ENCODE data around the gene ATF7IP2.

DNA sequence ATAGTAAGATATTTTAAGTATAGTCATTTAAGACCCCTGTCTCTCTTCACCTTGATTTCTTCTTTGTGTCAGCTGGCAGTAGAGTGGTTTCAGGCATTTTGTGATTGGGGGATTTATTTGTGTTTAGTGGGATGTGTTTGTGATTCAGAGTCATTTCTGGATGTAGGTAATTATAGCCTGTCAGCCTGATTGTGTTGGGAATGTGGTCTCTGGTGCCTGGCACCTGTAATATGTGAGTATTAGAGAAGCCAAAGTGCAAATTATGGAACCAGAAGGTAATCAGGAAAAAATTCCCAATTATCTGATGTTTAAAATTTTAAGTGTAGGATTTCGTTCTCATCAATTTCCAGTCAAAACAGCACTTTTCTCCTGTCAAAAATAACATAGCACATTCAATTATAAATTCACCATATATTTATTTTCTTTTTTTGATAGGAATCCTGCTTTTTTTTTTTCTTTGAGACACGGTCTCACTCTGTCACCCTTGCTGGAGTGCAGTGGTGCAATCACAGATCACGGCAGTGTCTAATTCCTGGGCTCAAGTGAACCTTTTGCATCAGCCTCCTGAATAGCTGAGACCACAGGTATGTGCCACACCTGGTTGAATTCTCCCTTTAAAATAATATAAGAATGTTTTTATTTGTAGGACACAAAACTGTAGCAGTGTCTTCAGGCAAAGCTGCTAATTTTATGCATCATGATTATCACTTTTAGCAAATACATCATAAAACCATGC, 42.7 kb downstream of the ATF7IP2 start:
- TF ChIP-seq TEAD4 (CRISPR knock-in tag; IDR thresholded peaks at IDR 0.05): no peak
- TF ChIP-seq SMAD4 (CRISPR knock-in tag; IDR thresholded peaks at IDR 0.05): no peak
- no peak for TF ChIP-seq JUN (CRISPR knock-in tag; IDR thresholded peaks at IDR 0.05)
- TF ChIP-seq NR2C2 (CRISPR knock-in tag; IDR thresholded peaks at IDR 0.05): no peak
- TF ChIP-seq, protein P1, sequence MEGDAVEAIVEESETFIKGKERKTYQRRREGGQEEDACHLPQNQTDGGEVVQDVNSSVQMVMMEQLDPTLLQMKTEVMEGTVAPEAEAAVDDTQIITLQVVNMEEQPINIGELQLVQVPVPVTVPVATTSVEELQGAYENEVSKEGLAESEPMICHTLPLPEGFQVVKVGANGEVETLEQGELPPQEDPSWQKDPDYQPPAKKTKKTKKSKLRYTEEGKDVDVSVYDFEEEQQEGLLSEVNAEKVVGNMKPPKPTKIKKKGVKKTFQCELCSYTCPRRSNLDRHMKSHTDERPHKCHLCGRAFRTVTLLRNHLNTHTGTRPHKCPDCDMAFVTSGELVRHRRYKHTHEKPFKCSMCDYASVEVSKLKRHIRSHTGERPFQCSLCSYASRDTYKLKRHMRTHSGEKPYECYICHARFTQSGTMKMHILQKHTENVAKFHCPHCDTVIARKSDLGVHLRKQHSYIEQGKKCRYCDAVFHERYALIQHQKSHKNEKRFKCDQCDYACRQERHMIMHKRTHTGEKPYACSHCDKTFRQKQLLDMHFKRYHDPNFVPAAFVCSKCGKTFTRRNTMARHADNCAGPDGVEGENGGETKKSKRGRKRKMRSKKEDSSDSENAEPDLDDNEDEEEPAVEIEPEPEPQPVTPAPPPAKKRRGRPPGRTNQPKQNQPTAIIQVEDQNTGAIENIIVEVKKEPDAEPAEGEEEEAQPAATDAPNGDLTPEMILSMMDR (IDR thresholded peaks at IDR 0.05): no peak
- TF ChIP-seq, protein P2, sequence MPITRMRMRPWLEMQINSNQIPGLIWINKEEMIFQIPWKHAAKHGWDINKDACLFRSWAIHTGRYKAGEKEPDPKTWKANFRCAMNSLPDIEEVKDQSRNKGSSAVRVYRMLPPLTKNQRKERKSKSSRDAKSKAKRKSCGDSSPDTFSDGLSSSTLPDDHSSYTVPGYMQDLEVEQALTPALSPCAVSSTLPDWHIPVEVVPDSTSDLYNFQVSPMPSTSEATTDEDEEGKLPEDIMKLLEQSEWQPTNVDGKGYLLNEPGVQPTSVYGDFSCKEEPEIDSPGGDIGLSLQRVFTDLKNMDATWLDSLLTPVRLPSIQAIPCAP (CRISPR knock-in tag; IDR thresholded peaks at IDR 0.05): no peak
- no peak for TF ChIP-seq CREB1 (CRISPR knock-in tag; IDR thresholded peaks at IDR 0.05)
- TF ChIP-seq, protein P3, sequence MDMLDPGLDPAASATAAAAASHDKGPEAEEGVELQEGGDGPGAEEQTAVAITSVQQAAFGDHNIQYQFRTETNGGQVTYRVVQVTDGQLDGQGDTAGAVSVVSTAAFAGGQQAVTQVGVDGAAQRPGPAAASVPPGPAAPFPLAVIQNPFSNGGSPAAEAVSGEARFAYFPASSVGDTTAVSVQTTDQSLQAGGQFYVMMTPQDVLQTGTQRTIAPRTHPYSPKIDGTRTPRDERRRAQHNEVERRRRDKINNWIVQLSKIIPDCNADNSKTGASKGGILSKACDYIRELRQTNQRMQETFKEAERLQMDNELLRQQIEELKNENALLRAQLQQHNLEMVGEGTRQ (CRISPR knock-in tag; IDR thresholded peaks at IDR 0.05): no peak
- TF ChIP-seq ZNF121 (CRISPR knock-in tag; IDR thresholded peaks at IDR 0.05): no peak
- TF ChIP-seq, protein P4, sequence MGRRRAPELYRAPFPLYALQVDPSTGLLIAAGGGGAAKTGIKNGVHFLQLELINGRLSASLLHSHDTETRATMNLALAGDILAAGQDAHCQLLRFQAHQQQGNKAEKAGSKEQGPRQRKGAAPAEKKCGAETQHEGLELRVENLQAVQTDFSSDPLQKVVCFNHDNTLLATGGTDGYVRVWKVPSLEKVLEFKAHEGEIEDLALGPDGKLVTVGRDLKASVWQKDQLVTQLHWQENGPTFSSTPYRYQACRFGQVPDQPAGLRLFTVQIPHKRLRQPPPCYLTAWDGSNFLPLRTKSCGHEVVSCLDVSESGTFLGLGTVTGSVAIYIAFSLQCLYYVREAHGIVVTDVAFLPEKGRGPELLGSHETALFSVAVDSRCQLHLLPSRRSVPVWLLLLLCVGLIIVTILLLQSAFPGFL (CRISPR knock-in tag; IDR thresholded peaks at IDR 0.05; ENCODE audit: borderline replicate concordance): no peak
